Fibroblast of mammary gland (primary cell): ENCODE results near the gene PCK2.

Experiments used
- DNase-seq: peaks from one replicate; pipeline ENCODE4 v3.0.0-alpha.2; 2010; ENCODE audit warnings: low read depth
- H3K4me3 ChIP-seq: 2 replicates; pipeline ENCODE4 v1.5.1; 2011; ENCODE audit warnings: low read depth, mild to moderate bottlenecking, low read length, moderate library complexity; ENCODE audit not compliant: control insufficient read depth
- TF ChIP-seq, protein P1 (sequence below): conservative IDR thresholded peaks from 2 replicates; pipeline ENCODE4 v1.5.1; 2011; ENCODE audit warnings: low read depth, low read length, inconsistent platforms; ENCODE audit not compliant: control insufficient read depth, insufficient read depth

The PCK2 gene

DNA sequence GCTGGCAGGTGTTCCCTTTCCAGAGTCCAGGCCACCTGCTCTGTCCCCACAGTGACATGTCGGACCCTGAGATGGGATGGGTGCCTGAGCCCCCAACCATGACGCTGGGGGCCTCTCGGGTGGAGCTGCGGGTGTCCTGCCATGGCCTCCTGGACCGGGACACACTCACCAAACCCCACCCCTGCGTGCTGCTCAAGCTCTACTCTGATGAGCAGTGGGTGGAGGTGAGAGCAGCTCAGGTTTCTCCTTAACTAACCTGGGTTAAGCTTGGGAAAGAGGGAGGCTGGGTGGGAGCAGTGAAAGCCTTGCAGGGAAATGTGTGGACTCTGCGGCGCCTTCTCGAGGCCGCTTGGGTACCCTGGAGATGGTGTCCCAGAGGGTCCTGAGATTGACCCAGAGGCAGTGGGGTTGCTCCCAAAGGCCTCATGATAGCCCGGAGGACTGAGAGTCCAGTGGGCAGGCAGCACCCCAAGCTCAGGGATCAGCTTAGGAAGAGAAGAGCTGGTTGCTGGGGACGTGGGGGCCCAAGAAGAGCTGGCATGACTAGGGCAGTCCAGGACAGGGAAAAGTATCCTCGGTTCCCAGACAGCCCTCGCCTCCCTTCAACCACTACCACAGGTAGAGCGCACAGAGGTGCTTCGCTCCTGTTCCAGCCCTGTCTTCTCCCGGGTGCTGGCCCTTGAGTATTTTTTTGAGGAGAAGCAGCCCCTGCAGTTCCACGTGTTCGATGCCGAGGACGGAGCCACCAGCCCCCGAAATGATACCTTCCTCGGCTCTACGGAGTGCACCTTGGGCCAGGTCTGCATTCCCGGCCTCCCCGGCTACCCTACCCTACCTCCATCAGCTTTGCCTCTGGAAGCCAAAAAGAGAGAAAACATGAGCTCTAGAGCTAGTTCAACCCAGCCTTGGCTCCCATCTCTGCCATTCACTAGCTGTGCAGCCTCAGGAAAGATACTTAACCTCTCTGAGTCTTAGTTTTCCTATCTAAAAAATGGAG lies 20.9 kb upstream of the PCK2 start:
- no peak overlapping the region for H3K4me3 ChIP-seq
- TF ChIP-seq, protein P1, sequence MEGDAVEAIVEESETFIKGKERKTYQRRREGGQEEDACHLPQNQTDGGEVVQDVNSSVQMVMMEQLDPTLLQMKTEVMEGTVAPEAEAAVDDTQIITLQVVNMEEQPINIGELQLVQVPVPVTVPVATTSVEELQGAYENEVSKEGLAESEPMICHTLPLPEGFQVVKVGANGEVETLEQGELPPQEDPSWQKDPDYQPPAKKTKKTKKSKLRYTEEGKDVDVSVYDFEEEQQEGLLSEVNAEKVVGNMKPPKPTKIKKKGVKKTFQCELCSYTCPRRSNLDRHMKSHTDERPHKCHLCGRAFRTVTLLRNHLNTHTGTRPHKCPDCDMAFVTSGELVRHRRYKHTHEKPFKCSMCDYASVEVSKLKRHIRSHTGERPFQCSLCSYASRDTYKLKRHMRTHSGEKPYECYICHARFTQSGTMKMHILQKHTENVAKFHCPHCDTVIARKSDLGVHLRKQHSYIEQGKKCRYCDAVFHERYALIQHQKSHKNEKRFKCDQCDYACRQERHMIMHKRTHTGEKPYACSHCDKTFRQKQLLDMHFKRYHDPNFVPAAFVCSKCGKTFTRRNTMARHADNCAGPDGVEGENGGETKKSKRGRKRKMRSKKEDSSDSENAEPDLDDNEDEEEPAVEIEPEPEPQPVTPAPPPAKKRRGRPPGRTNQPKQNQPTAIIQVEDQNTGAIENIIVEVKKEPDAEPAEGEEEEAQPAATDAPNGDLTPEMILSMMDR: no peak
- no peak for DNase-seq

DNA sequence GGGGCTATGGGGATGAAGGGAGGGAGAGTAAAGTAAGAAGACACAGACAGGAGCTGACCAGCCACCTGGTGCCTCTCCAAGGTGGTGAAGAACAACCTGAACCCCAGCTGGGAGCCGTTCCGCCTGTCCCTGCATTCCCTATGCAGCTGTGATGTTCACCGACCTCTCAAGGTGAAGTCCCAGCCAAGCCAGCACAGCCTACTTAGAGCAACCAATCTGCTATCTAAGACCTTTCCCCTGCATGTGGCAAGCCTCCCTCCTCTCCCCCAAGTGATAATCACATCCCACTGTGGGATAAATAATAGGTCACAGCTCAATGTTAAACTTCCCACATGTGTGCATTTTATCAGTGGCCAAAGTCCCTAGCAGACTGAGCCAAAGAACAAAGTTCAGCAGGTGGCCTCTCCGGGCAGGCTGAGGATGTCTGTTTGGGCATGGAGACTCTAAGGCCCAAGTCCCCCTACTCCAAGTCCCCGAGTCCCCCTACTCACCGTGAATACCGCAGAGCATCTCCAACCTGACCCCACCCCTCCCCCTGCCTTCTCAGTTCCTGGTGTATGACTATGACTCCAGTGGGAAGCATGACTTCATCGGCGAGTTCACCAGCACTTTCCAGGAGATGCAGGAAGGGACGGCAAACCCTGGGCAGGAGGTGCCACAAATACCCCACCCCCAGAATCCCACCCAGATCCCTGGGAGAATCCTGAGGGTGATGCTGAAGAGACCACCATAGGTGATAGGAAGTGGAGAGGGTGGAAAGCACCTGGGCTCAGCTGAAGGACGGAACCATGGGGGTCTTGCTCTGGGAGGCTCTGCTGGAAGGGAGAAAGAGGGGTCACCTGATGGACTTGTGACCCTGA lies 19.3 kb upstream of the PCK2 start:
- TF ChIP-seq, protein P1: no peak
- no peak overlapping the region for H3K4me3 ChIP-seq
- DNase-seq: no peak

DNA sequence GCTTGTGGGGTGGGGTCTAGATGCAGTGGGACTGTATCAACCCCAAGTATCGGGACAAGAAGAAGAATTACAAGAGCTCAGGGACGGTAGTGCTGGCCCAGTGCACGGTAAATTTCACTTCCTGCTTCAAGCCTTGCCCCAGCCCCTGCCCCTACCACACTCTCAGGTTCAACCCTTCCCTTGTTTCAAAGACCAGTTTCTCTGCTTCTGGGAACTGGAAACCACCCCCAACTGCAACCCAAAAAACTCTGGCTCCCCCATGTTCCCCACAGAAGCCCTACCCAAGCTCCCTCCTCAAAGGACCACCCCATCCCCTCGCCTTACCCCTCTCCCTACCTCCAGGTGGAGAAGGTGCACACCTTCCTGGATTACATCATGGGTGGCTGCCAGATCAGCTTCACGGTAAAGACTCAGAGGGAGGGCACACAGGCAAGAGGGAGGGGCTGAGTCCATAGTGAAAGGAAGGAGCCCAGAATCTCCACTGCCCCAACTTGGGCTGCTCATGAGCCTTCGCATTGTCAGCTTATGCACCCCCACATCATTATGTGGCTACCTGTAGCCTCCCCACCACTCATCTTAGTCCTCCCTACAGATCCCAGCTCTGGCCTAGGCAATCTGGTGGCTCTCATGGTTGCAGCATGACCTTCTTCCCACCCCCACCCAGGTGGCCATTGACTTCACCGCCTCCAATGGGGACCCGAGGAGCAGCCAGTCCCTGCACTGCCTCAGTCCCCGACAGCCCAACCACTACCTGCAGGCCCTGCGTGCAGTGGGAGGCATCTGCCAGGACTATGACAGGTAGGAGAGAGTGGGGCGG lies 18.4 kb upstream of the PCK2 start:
- no peak for DNase-seq
- TF ChIP-seq, protein P1: no peak
- no peak overlapping the region for H3K4me3 ChIP-seq

DNA sequence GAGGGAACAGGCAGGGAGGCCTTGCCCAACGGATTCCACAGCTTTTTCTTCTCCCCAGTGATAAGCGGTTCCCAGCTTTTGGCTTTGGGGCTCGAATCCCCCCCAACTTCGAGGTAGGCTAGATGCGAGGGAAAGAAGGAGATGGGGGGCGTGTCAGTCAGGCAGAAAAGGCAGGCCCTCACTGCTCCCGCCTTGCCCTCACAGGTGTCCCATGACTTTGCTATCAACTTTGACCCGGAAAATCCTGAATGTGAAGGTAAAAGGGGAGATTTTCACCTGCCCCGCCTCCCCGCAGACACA lies 17.9 kb upstream of the PCK2 start:
- H3K4me3 ChIP-seq: no peak overlapping the region
- no peak for DNase-seq
- TF ChIP-seq, protein P1: no peak

DNA sequence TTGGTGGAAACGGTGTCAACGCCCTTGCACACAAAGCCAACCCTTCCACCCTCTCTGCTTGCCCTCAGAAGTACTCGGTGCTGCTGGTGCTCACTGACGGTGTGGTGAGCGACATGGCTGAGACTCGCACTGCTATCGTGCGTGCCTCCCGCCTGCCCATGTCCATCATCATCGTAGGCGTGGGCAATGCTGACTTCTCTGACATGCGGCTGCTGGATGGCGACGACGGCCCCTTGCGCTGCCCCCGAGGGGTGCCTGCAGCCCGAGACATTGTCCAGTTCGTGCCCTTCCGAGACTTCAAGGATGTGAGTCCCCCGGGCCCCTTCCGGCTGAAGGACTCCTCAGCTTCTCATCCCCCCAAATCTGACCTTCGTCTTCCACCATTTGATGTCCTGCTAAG lies 17.0 kb upstream of the PCK2 start:
- TF ChIP-seq, protein P1: no peak
- DNase-seq: no peak

DNA sequence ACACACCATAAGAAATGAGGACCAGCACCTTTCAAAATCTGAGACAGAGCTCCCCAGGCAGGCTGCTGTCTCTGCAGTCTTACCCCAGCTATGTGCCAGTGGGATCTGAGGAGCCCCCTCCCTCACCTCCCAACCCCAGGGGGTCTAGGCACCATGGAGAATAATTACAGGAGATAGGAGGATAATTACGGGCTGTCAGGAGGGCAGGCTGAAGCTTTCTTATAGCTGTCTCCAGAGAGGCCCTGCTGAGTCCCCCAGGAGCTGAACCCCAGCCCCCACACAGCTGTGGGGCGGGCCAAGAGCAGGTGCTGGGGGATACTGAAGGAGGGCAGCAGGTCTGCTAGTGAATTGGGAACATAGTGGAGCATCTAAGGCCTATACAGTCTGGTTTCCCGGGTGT lies 16.0 kb upstream of the PCK2 start:
- TF ChIP-seq, protein P1: no peak
- DNase-seq: no peak
- no peak overlapping the region for H3K4me3 ChIP-seq

More for the DNA sequence above, 17.0 kb upstream of the PCK2 start:
- no peak overlapping the region for H3K4me3 ChIP-seq
